Activated T-helper 1 cell treated with anti-CD3 and anti-CD28 coated beads, Interleukin-12 subunit alpha, Interleukin-12 subunit beta, Interleukin-2, Interleukin-4 antibody, amounts not matched to agents 30 ng/mL and 10 ng/mL and 1 ng/mL, durations not matched to agents 14 hours and 24 hours and 36 hours (primary cell): ENCODE measurements around the gene RABEP2. TPM values are rescaled to one million over a fixed set of nuclear protein-coding genes. Genes with fewer than 3 reads are reported as not detected.
"Not testable (repeated sequence)": the region's sequence is repeated elsewhere in the genome, so short reads cannot be mapped to it uniquely, and the experiment has no call there.

Source experiments
- DNase-seq: peaks from one replicate; pipeline ENCODE4 v3.0.0; 2021; ENCODE audit warnings: low spot score
- H3K27ac Mint-ChIP-seq: one replicate; pipeline ENCODE4 v1.8.0; 2021; ENCODE audit warnings: mild to moderate bottlenecking, mixed read lengths
- H3K27me3 Mint-ChIP-seq: one replicate; pipeline ENCODE4 v1.8.0; 2022; ENCODE audit warnings: mild to moderate bottlenecking, moderate library complexity, mixed read lengths; ENCODE audit not compliant: insufficient read depth
- H3K36me3 Mint-ChIP-seq: one replicate; pipeline ENCODE4 v1.8.0; 2021; ENCODE audit warnings: low read depth, mixed read lengths
- H3K4me1 Mint-ChIP-seq: one replicate; pipeline ENCODE4 v1.8.0; 2021; ENCODE audit warnings: low read depth, mixed read lengths
- H3K4me3 Mint-ChIP-seq: one replicate; pipeline ENCODE4 v1.8.0; 2021; ENCODE audit warnings: mild to moderate bottlenecking, moderate library complexity, mixed read lengths
- H3K9me3 Mint-ChIP-seq: one replicate; pipeline ENCODE4 v1.8.0; 2021; ENCODE audit warnings: mixed read lengths
- intact Hi-C: fragments of 100-400 bp; cut with micrococcal nuclease; formaldehyde crosslinking; loops from one replicate; pipeline ENCODE4 v1.15.1; 2024
- total RNA-seq: library from RNA; stranded (reverse); gene quantifications from 2 replicates; pipeline ENCODE4 v1.2.3, GENCODE V29; 2022

RABEP2 gene
- 18.3 and 21.1 TPM in 2 replicates for total RNA-seq

GRCh38 chr16:28924762-28925385, at the start of gene RABEP2:
Gene RABEP2, minus strand, starts transcription at chr16:28925238. Its CDS starts 75 bp downstream, at chr16:28925163.
- Mint-ChIP-seq H3K9me3 (no peaks in the 10 kb centered on the region), H3K27me3 (no peaks in the 10 kb centered on the region), H3K36me3 (peaks cover under 1% of the 10 kb centered on the region), H3K27ac (peak within 1 kb of the TSS; percentile 99), H3K4me3 (peak within 1 kb of the TSS; percentile 97), H3K4me1 (peaks cover 18% of the 10 kb centered on the region)
- peak; percentile 92 for DNase-seq
- intact Hi-C loops: loop anchor here (1.0 to 10.0 kb wide), 10 partner anchors 11 to 370 kb away; partner anchors contain the start of genes LAT, NFATC2IP, SGF29 and SH2B1

DNA sequence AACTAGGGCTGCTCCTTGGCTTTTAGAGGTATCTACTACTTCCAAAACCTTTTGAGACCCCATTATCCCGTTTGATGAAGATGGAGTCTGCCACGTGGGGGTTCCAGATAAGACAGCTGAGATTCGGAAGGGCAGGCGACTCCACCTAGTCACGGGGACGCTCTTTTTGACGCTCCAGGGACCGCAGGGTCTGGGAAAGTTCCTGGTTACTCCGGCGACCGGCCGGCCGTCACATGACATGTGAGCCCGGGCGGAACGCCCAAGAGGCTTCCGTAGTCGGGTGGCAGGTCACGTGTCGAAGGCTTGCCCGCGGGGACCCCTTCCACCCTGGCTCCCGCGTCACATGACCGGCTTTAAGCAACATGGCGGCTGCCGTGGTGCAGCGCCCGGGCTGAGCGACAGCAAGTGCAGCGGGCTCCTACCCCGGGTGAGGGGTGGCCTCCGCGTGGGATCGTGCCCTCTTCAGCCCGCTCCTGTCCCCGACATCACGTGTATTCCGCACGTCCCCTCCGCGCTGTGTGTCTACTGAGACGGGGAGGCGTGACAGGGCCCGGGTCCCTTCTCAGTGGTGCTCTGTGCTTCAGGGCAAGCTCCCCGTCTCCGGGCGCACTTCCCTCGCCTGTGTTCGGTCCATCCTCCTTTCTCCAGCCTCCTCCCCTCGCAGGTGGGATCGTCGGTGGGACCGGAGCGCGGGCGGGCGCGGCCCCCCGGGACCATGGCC, 49.6 kb upstream of the RABEP2 start, which contains the start of gene SPNS1:
Gene SPNS1 (plus strand): TSS at position 342 of the 721 bp plus-strand sequence. CDS start 374 bp downstream, at position 716.
- intact Hi-C loops: loop anchor here (1.0 to 2.0 kb wide), 7 partner anchors 11 to 128 kb away; partner anchors contain the start of genes LAT, NFATC2IP, RABEP2 and TUFM
- no peaks in the 10 kb centered on the region for H3K9me3 Mint-ChIP-seq
- peak within 1 kb of the TSS; percentile 92 for H3K27ac Mint-ChIP-seq
- peaks cover 24% of the 10 kb centered on the region for H3K4me1 Mint-ChIP-seq
- H3K4me3 Mint-ChIP-seq: peak within 1 kb of the TSS; percentile 95
- peak; percentile 91 for DNase-seq
- H3K27me3 Mint-ChIP-seq: no peaks in the 10 kb centered on the region
- peaks cover 3% of the 10 kb centered on the region for H3K36me3 Mint-ChIP-seq

DNA sequence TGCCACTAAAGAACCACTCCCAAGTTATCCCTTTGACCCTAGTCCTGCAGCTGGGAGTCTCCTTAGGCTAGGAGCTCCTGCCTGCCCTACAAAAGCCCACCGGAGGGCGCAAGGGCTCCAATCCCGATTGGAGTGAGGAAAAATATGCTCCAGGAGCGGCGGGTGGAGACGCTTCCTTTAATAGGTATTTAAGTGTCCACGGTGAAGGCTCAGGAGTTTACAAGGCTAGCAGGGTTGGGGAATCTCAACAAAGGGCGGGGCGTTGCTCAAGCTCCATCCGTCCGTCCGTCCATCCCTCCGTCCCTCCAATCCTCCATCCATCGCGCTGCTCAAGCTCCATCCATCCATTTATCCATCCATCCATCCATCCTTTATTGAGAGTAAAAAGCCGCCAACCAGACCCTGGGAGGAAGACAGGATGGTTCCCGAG, 49.0 kb upstream of the RABEP2 start:
- Mint-ChIP-seq H3K27me3 (no peaks in the 10 kb centered on the region), H3K4me3 (peak overlapping the region; percentile 95), H3K9me3 (no peaks in the 10 kb centered on the region), H3K4me1 (peaks cover 24% of the 10 kb centered on the region), H3K36me3 (peaks cover 3% of the 10 kb centered on the region), H3K27ac (peak overlapping the region; percentile 92)
- no peak for DNase-seq
- intact Hi-C loops: loop anchor here (1.0 to 2.0 kb wide), 7 partner anchors 11 to 128 kb away; partner anchors contain the start of genes LAT, NFATC2IP, RABEP2 and TUFM

- H3K27ac Mint-ChIP-seq: peak overlapping the region; percentile 48
Observed at GRCh38 chr16:28969696-28970095, 44.7 kb upstream of the RABEP2 start.

GRCh38 chr16:28967156-28967555, 42.1 kb upstream of the RABEP2 start:
- Mint-ChIP-seq H3K9me3 (no peaks in the 10 kb centered on the region), H3K27ac (no peak overlapping the region), H3K27me3 (no peaks in the 10 kb centered on the region), H3K36me3 (peaks cover 24% of the 10 kb centered on the region), H3K4me1 (no peaks in the 10 kb centered on the region), H3K4me3 (no peak overlapping the region)
- intact Hi-C loops: no loop called here
- no peak for DNase-seq

More at GRCh38 chr16:28969696-28970095, 44.7 kb upstream of the RABEP2 start:
- H3K36me3 Mint-ChIP-seq, H3K4me3 Mint-ChIP-seq, H3K4me1 Mint-ChIP-seq, intact Hi-C loops, DNase-seq, H3K9me3 Mint-ChIP-seq, H3K27me3 Mint-ChIP-seq: not testable (repeated sequence)

DNA sequence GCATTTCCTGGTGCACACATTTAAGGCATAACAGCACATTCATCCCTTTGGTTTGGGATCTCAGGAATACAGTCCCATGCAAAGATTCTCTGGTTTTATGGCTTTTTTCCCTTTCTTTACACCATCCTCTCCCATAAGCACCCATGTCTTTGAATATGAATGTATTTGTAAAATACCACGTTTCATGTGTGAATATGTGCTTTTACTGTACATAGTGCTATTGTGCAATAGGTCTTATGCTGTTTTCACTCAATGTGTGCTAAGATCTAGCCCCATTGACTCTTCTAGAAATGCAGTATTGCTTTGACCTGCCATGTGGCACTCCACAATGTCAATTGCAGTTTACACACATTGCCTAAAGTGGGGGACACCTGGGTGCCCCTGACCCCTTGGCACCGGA, 39.5 kb upstream of the RABEP2 start:
- Mint-ChIP-seq H3K4me3 (no peak overlapping the region), H3K27me3 (no peaks in the 10 kb centered on the region), H3K36me3 (peaks cover 36% of the 10 kb centered on the region), H3K9me3 (no peaks in the 10 kb centered on the region), H3K4me1 (no peaks in the 10 kb centered on the region), H3K27ac (no peak overlapping the region)
- no peak for DNase-seq
- intact Hi-C loops: no loop called here

- no peaks in the 10 kb centered on the region for H3K9me3 Mint-ChIP-seq
- intact Hi-C loops: no loop called here
- H3K4me3 Mint-ChIP-seq: no peak overlapping the region
- H3K27ac Mint-ChIP-seq: no peak overlapping the region
- H3K27me3 Mint-ChIP-seq: no peaks in the 10 kb centered on the region
- H3K36me3 Mint-ChIP-seq: peaks cover 39% of the 10 kb centered on the region
- no peaks in the 10 kb centered on the region for H3K4me1 Mint-ChIP-seq
- DNase-seq: no peak
Observed at GRCh38 chr16:28964072-28964471, 39.0 kb upstream of the RABEP2 start.

DNA sequence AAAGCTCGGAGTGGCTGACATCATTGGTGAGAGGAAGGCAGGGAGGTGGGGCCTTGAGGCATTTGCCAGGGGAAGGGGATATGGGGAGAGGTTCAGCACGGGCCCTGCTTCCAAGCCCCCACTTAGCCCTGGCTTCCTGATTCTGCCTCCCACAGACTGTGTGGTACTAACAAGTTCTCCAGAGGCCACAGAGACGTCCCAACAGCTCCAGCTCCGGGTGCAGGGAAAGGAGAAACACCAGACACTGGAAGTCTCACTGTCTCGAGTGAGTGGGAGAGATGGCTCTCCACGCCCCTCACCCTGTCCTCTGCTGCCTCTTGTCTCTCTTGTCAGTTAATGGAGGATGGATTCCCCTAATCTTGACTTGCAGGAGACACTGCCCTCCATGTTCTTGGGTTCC, 33.8 kb upstream of the RABEP2 start:
- H3K27me3 Mint-ChIP-seq: no peaks in the 10 kb centered on the region
- no peak for DNase-seq
- H3K4me1 Mint-ChIP-seq: peaks cover 7% of the 10 kb centered on the region
- H3K27ac Mint-ChIP-seq: no peak overlapping the region
- intact Hi-C loops: no loop called here
- H3K9me3 Mint-ChIP-seq: no peaks in the 10 kb centered on the region
- peaks cover 47% of the 10 kb centered on the region for H3K36me3 Mint-ChIP-seq
- no peak overlapping the region for H3K4me3 Mint-ChIP-seq

- H3K27me3 Mint-ChIP-seq: no peaks in the 10 kb centered on the region
- no peak overlapping the region for H3K27ac Mint-ChIP-seq
- no peaks in the 10 kb centered on the region for H3K9me3 Mint-ChIP-seq
- H3K36me3 Mint-ChIP-seq: peaks cover 48% of the 10 kb centered on the region
- peaks cover 10% of the 10 kb centered on the region for H3K4me1 Mint-ChIP-seq
- H3K4me3 Mint-ChIP-seq: no peak overlapping the region
- intact Hi-C loops: no loop called here
- DNase-seq: no peak
Observed at GRCh38 chr16:28958216-28958615, 33.2 kb upstream of the RABEP2 start.

DNA sequence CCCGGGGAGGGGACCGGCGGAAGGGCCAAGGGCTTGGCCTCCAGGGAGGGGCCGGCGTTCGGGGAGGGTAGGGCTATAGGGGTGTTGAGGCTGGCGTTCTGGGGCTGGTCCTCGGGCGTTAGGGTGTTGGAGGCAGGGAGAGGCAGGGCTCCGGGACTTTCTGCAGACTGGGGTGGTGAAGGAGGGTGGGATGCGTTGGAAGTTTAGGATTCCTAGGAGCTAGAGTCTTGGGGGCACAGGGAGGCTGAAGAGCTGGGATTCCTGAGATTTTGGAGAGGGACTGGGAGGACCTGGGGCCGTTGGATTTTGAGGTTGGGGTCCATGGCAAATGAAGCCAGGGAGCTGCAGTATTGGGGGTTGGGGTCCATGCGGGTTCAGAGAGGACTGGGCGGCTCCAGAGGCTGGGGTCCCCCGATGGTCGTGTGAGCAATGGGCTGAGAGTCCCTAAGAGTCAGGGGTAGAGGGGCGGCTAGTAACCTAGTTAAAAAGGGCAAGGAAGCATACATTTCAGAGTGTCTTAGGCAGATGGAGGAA, 26.4 kb upstream of the RABEP2 start:
- peak overlapping the region; percentile 95 for H3K4me3 Mint-ChIP-seq
- no peaks in the 10 kb centered on the region for H3K9me3 Mint-ChIP-seq
- no peak for DNase-seq
- H3K4me1 Mint-ChIP-seq: peaks cover 30% of the 10 kb centered on the region
- H3K27me3 Mint-ChIP-seq: no peaks in the 10 kb centered on the region
- intact Hi-C loops: loop anchor here (5.0 kb wide), 1 partner anchor 399 kb away; the partner anchor contains the start of gene SGF29
- H3K36me3 Mint-ChIP-seq: peaks cover 22% of the 10 kb centered on the region
- H3K27ac Mint-ChIP-seq: peak overlapping the region; percentile 78

GRCh38 chr16:28950648-28951409, 25.8 kb upstream of the RABEP2 start, which contains the start of gene NFATC2IP:
Gene NFATC2IP, plus strand, starts transcription at chr16:28950937. Its CDS starts 75 bp downstream, at chr16:28951012.
- no peaks in the 10 kb centered on the region for H3K9me3 Mint-ChIP-seq
- peak within 1 kb of the TSS; percentile 95 for H3K27ac Mint-ChIP-seq
- DNase-seq: peak; percentile 99
- peaks cover 20% of the 10 kb centered on the region for H3K36me3 Mint-ChIP-seq
- intact Hi-C loops: loop anchor here (1.0 to 5.0 kb wide), 6 partner anchors 23 to 399 kb away; partner anchors contain the start of genes RABEP2, SGF29, SH2B1 and SPNS1
- H3K4me3 Mint-ChIP-seq: peak within 1 kb of the TSS; percentile 95
- H3K4me1 Mint-ChIP-seq: peaks cover 33% of the 10 kb centered on the region
- H3K27me3 Mint-ChIP-seq: no peaks in the 10 kb centered on the region

- Mint-ChIP-seq H3K4me3 (no peak overlapping the region), H3K4me1 (peaks cover 22% of the 10 kb centered on the region), H3K27ac (no peak overlapping the region), H3K9me3 (no peaks in the 10 kb centered on the region), H3K27me3 (no peaks in the 10 kb centered on the region), H3K36me3 (peaks cover 2% of the 10 kb centered on the region)
- no peak for DNase-seq
- intact Hi-C loops: no loop called here
Observed at GRCh38 chr16:28946681-28947080, 21.6 kb upstream of the RABEP2 start.
